Measurements from ENCODE around the gene MB. TPM values are rescaled to one million over a fixed set of nuclear protein-coding genes. Genes with fewer than 3 reads are reported as not detected.
A peak's percentile ranks its signal among the peaks of the same experiment; 100 is the strongest.

Gene MB
- total RNA-seq, 2 experiments from 2014 or later, result not detected

- H3K27me3 Mint-ChIP-seq, result peaks cover 18% of the 10 kb centered on the region
- H3K4me1 Mint-ChIP-seq, result peaks cover 6% of the 10 kb centered on the region
- CTCF ChIA-PET, result interaction anchor here (1.3 kb wide), 1 partner anchor 271 kb away, joined by 5 read pairs; no protein-coding TSS in a partner anchor
- POLR2A ChIA-PET, result no interaction called here
- no peak for DNase-seq
- H3K36me3 Mint-ChIP-seq (ENCODE audit: low read depth), result no peaks in the 10 kb centered on the region
- H3K27ac Mint-ChIP-seq, result no peak overlapping the region
- no peaks in the 10 kb centered on the region for H3K9me3 Mint-ChIP-seq
- no peak overlapping the region for H3K4me3 Mint-ChIP-seq
Measured at GRCh38 chr22:35622191-35622913, 5.2 kb upstream of the MB start.

DNA sequence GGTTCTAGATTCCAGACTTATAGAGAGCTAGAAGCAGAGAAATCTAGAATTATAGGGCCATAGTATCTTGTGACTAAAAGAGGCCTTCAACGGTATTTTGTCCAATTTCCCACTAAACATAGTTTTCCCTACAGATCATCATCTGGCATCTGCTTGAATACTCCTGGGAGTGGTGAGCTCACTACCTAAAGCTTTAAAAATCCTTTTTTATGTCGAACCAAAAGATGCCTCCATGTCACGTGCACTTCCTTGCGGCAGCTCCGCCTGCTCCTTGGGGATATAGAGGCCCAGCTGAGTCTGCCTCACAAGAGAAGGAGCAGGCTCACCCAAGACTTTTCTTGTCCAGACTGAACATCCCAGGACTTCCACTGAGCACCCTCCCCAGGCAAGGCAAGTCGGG, 4.3 kb upstream of the MB start:
- H3K27me3 Mint-ChIP-seq, result peaks cover 16% of the 10 kb centered on the region
- no peaks in the 10 kb centered on the region for H3K36me3 Mint-ChIP-seq (ENCODE audit: low read depth)
- H3K4me3 Mint-ChIP-seq, result no peak overlapping the region
- no peak overlapping the region for H3K27ac Mint-ChIP-seq
- CTCF ChIA-PET, result interaction anchor here (0.7 to 1.3 kb wide), 5 partner anchors 9 to 270 kb away, joined by 3 to 5 read pairs (median 3); no protein-coding TSS in a partner anchor
- peaks cover 7% of the 10 kb centered on the region for H3K4me1 Mint-ChIP-seq
- POLR2A ChIA-PET, result no interaction called here
- no peaks in the 10 kb centered on the region for H3K9me3 Mint-ChIP-seq
- no peak for DNase-seq

DNA sequence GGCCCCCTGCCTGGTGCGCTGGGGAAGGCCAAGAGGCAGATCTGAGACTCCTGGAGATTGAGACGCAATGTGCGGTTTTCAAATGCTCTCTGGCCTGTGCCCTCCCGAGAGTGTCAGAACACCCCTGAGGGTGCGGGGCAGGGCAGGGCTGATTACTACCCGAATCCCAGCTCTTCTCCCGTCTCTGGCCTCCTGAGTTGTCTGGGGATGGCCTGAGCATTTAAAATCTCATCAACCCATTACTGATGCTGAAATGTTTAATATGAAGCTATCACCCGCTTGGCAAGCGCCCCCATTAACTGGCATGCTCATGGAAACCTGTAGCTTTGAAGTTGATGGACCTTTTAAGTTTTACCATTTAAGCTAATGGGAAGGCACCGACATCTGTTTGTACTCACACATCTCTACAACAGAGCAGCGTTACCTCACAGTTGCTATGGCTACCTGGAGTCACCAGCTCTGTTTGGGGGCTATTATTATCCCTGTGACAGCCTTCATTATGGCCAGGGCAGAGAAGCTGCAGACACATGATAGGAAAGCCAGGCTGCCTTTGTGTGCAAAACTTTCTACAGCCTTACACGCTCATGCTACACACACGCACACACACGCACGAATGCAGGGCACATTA, 3.6 kb upstream of the MB start:
- H3K4me1 Mint-ChIP-seq, result peaks cover 14% of the 10 kb centered on the region
- H3K9me3 Mint-ChIP-seq, result no peaks in the 10 kb centered on the region
- POLR2A ChIA-PET, result no interaction called here
- CTCF ChIA-PET, result interaction anchor here (0.5 to 1.1 kb wide), 5 partner anchors 10 to 270 kb away, joined by 3 to 4 read pairs (median 3); no protein-coding TSS in a partner anchor
- no peak overlapping the region for H3K27ac Mint-ChIP-seq
- no peaks in the 10 kb centered on the region for H3K36me3 Mint-ChIP-seq (ENCODE audit: low read depth)
- H3K4me3 Mint-ChIP-seq, result no peak overlapping the region
- peaks cover 13% of the 10 kb centered on the region for H3K27me3 Mint-ChIP-seq
- no peak for DNase-seq

- Mint-ChIP-seq H3K27ac (no peak overlapping the region), H3K36me3 (ENCODE audit: low read depth) (no peaks in the 10 kb centered on the region), H3K9me3 (no peaks in the 10 kb centered on the region), H3K4me1 (peaks cover 18% of the 10 kb centered on the region), H3K4me3 (no peak overlapping the region), H3K27me3 (peaks cover 4% of the 10 kb centered on the region)
- POLR2A ChIA-PET, result interaction anchor here (1.0 kb wide), 1 partner anchor 29 kb away, joined by 3 read pairs; the partner anchor contains the start of gene APOL6
- CTCF ChIA-PET, result no interaction called here
- DNase-seq, result no peak
Measured at GRCh38 chr22:35619336-35620094, 2.4 kb upstream of the MB start.

DNA sequence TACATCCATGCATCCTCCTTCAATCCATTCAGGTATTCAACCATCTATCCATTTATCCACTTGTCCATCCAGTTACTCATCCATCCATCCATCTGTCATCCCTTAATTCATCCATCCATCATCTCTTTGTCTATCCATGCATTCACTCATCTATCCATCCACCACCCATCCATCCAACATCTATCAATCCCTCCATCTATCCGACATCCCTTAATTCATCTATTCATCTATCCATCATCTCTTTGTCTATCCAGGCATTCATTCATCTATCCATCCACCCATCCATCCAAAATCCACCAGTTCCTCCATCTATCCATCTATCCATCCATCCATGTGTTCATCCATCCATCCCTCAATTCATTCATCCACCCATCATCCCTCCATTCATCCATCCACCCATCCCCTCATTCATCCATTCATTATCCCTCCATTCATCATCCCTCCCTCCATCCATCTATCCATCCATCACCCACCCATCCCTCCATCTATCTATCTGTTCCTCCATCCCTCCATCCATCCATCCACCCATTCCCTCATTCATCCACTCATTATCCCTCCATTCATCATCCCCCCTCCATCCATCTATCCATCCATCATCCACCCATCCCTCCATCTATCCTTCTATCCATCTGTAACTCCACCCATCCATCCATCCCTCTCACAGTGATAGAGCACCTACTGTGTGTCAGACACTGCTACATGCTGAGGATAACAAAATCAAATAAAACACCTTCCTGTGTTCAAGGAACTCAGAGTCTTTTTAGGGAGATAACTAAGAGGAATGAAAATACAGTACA, 1.5 kb upstream of the MB start:
- no peak for DNase-seq
- Mint-ChIP-seq H3K27me3 (peaks cover 2% of the 10 kb centered on the region), H3K4me1 (peaks cover 18% of the 10 kb centered on the region), H3K9me3 (no peaks in the 10 kb centered on the region), H3K27ac (no peak overlapping the region), H3K36me3 (ENCODE audit: low read depth) (no peaks in the 10 kb centered on the region), H3K4me3 (no peak overlapping the region)
- POLR2A ChIA-PET, result no interaction called here
- CTCF ChIA-PET, result no interaction called here

- no peaks in the 10 kb centered on the region for H3K36me3 Mint-ChIP-seq (ENCODE audit: low read depth)
- no peak overlapping the region for H3K4me3 Mint-ChIP-seq
Measured at GRCh38 chr22:35616043-35616442, 1.1 kb downstream of the MB start.

GRCh38 chr22:35615156-35615555, 2.0 kb downstream of the MB start:
- Mint-ChIP-seq H3K4me3 (no peak overlapping the region), H3K36me3 (ENCODE audit: low read depth) (no peaks in the 10 kb centered on the region), H3K27ac (no peak overlapping the region), H3K9me3 (no peaks in the 10 kb centered on the region), H3K27me3 (peaks cover 5% of the 10 kb centered on the region), H3K4me1 (peaks cover 26% of the 10 kb centered on the region)
- ChIA-PET POLR2A (no interaction called here), CTCF (no interaction called here)
- no peak for DNase-seq

More at GRCh38 chr22:35616043-35616442, 1.1 kb downstream of the MB start:
- Mint-ChIP-seq H3K27ac (no peak overlapping the region), H3K27me3 (peaks cover 2% of the 10 kb centered on the region), H3K4me1 (peaks cover 26% of the 10 kb centered on the region), H3K9me3 (no peaks in the 10 kb centered on the region)
- POLR2A ChIA-PET, result no interaction called here
- no peak for DNase-seq
- CTCF ChIA-PET, result interaction anchor here (0.8 kb wide), 1 partner anchor 11 kb away, joined by 3 read pairs; no protein-coding TSS in a partner anchor

GRCh38 chr22:35614404-35614803, 2.7 kb downstream of the MB start:
- no peaks in the 10 kb centered on the region for H3K36me3 Mint-ChIP-seq (ENCODE audit: low read depth)
- peaks cover 6% of the 10 kb centered on the region for H3K27me3 Mint-ChIP-seq
- ChIA-PET POLR2A (no interaction called here), CTCF (no interaction called here)
- H3K27ac Mint-ChIP-seq, result no peak overlapping the region
- no peak for DNase-seq
- H3K4me1 Mint-ChIP-seq, result peaks cover 26% of the 10 kb centered on the region
- H3K9me3 Mint-ChIP-seq, result no peaks in the 10 kb centered on the region
- H3K4me3 Mint-ChIP-seq, result no peak overlapping the region

GRCh38 chr22:35612903-35613302, 4.2 kb downstream of the MB start:
- Mint-ChIP-seq H3K4me3 (no peak overlapping the region), H3K4me1 (peaks cover 26% of the 10 kb centered on the region), H3K27ac (no peak overlapping the region), H3K36me3 (ENCODE audit: low read depth) (no peaks in the 10 kb centered on the region), H3K27me3 (peaks cover 7% of the 10 kb centered on the region), H3K9me3 (no peaks in the 10 kb centered on the region)
- DNase-seq, result no peak
- ChIA-PET CTCF (interaction anchor here (1.7 kb wide), 1 partner anchor 453 kb away, joined by 4 read pairs; no protein-coding TSS in a partner anchor), POLR2A (no interaction called here)

GRCh38 chr22:35611891-35612576, 5.1 kb downstream of the MB start:
- Mint-ChIP-seq H3K4me3 (no peak overlapping the region), H3K4me1 (peaks cover 26% of the 10 kb centered on the region), H3K27me3 (peaks cover 8% of the 10 kb centered on the region), H3K36me3 (ENCODE audit: low read depth) (no peaks in the 10 kb centered on the region), H3K9me3 (no peaks in the 10 kb centered on the region), H3K27ac (peak overlapping the region; percentile 28)
- CTCF ChIA-PET, result interaction anchor here (0.6 to 1.7 kb wide), 3 partner anchors 261 to 454 kb away, joined by 3 to 5 read pairs (median 4); no protein-coding TSS in a partner anchor
- DNase-seq, result no peak
- POLR2A ChIA-PET, result interaction anchor here (0.7 kb wide), 1 partner anchor 72 kb away, joined by 3 read pairs; no protein-coding TSS in a partner anchor

DNA sequence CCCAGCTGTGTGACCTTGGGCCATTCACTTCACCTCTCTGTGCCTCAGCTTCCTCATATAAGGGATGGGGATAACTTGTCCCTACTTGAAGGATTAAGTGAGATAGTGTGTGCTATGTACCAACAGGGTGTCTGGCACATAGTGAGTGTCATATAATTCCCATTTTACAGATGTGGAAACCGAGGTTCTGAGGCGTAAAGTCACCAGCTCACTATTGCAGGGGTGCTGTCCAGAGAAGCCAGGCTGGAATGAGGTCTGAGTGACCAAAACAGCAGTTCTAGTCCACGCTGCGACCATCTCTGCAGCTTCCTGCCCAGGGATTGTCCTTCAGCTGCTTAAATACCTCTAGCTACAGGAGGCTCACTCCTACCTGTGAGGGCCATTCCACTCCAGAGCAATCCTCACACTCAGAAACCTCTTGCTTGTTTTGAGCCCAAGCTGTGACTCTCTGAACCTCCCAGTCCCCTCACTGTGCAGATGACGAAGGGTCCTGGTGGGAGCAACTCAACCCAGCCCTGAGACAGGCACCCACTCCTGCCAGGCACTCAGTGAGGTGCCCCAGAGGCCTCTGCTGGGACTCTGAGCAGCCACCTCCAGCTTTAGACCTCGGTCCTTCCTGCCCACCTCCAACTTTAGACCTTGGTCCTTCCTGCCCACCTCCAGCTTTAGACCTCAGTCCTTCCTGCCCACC, 5.8 kb downstream of the MB start:
- Mint-ChIP-seq H3K9me3 (no peaks in the 10 kb centered on the region), H3K4me3 (no peak overlapping the region), H3K4me1 (peaks cover 19% of the 10 kb centered on the region), H3K27me3 (peaks cover 8% of the 10 kb centered on the region), H3K36me3 (ENCODE audit: low read depth) (no peaks in the 10 kb centered on the region), H3K27ac (peak overlapping the region; percentile 28)
- POLR2A ChIA-PET, result interaction anchor here (0.7 kb wide), 1 partner anchor 72 kb away, joined by 3 read pairs; no protein-coding TSS in a partner anchor
- no peak for DNase-seq
- CTCF ChIA-PET, result interaction anchor here (0.6 to 1.7 kb wide), 3 partner anchors 260 to 454 kb away, joined by 3 to 5 read pairs (median 4); no protein-coding TSS in a partner anchor

All from activated CD4-positive, alpha-beta memory T cell treated with anti-CD3 and anti-CD28 coated beads, Interleukin-2, amount 10 ng/mL, durations not matched to agents 7 days and 5 days (primary cell).